Measurements from ENCODE around the gene PPFIA3.

Gene PPFIA3

DNA sequence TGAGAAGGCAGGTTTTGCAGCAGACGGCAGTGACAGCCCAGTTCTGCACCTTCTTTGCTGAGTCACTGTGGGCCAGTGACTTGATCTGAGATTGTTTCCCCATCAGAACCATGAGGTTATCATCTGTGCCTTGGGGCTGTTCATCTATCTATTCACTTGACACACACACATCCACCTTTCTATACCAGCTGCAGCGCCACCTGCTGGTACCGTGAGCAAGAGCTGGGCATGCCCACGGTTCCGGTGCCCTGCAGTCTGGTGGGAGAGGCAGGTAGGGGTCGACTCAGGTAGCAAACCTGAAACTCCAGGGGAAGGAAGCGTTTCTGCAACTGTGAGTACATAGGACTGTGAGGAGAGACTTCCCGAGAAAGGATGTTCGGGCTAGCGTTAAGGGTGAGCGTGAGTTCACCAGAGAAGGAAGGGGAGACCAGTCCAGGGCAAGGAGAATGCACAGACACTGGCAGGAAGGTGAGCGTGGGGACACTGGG, 12.7 kb upstream of the PPFIA3 start:
- Histone ChIP-seq H3K27ac (no peak overlapping the region), H3K27me3 (ENCODE audit: insufficient read depth, low read depth) (no peaks in the 10 kb centered on the region), H3K4me1 (ENCODE audit: low read depth, poor library complexity, severe bottlenecking) (no peaks in the 10 kb centered on the region), H3K9ac (no peak overlapping the region), H4K20me1 (ENCODE audit: insufficient read depth) (no peaks in the 10 kb centered on the region), H3K4me3 (IDR thresholded peaks at IDR 0.05; ENCODE audit: insufficient read depth, low read depth, low read length) (no peak overlapping the region), H3K4me2 (no peak overlapping the region), H2AFZ (ENCODE audit: low read depth) (no peak overlapping the region), H3K36me3 (ENCODE audit: insufficient read depth) (no peaks in the 10 kb centered on the region; the same call in 1 of the 2 replicates), H3K79me2 (ENCODE audit: insufficient read depth, low read depth) (no peaks in the 10 kb centered on the region)
- TF ChIP-seq CTCF (conservative IDR thresholded peaks at IDR 0.05; ENCODE audit: low read depth, low read length): peak; percentile 79

DNA sequence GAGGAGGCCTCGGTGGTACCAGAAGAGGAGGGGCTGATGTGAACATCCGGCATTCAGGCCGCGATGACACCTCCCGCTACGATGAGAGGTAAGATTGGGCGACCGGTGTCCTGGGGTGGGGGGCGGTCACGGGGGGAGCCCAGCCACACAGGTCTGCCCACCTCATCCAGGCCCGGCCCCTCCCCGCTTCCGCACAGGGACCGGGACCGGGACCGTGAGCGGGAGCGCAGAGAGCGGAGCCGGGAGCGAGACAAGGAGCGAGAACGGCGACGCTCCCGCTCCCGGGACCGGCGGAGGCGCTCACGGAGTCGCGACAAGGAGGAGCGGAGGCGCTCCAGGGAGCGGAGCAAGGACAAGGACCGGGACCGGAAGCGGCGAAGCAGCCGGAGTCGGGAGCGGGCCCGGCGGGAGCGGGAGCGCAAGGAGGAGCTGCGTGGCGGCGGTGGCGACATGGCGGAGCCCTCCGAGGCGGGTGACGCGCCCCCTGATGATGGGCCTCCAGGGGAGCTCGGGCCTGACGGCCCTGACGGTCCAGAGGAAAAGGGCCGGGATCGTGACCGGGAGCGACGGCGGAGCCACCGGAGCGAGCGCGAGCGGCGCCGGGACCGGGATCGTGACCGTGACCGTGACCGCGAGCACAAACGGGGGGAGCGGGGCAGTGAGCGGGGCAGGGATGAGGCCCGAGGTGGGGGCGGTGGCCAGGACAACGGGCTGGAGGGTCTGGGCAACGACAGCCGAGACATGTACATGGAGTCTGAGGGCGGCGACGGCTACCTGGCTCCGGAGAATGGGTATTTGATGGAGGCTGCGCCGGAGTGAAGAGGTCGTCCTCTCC, 11.5 kb upstream of the PPFIA3 start:
- Histone ChIP-seq H3K4me3 (IDR thresholded peaks at IDR 0.05; ENCODE audit: insufficient read depth, low read depth, low read length) (no peak overlapping the region), H3K4me2 (no peak overlapping the region), H3K27me3 (ENCODE audit: insufficient read depth, low read depth) (no peaks in the 10 kb centered on the region), H3K79me2 (ENCODE audit: insufficient read depth, low read depth) (no peaks in the 10 kb centered on the region), H3K9ac (no peak overlapping the region), H3K27ac (no peak overlapping the region), H3K4me1 (ENCODE audit: low read depth, poor library complexity, severe bottlenecking) (no peaks in the 10 kb centered on the region), H3K36me3 (ENCODE audit: insufficient read depth) (no peaks in the 10 kb centered on the region; the same call in 1 of the 2 replicates), H4K20me1 (ENCODE audit: insufficient read depth) (no peaks in the 10 kb centered on the region), H2AFZ (ENCODE audit: low read depth) (no peak overlapping the region)
- TF ChIP-seq CTCF (conservative IDR thresholded peaks at IDR 0.05; ENCODE audit: low read depth, low read length): no peak

DNA sequence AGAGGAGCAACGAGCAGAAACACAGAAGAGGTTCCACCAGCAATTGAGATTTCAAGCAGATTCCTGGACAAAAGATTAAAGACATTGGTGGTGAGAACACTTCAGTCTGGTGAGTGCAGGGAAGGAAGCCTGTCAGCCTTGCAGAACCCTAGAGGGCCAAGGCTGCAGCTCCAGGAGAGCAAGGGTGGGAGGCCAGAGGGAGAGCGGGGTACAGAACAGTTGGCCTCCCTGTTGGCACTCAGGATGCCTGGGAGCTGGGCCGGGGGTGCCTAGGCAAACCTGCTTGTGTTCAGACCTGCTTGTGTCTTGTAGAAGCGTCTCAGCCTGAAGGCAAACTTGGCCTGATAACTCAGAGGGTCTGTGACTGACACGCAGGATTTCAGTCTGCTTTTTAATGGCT, 10.3 kb upstream of the PPFIA3 start:
- no peak for TF ChIP-seq CTCF (conservative IDR thresholded peaks at IDR 0.05; ENCODE audit: low read depth, low read length)
- Histone ChIP-seq H3K4me1 (ENCODE audit: low read depth, poor library complexity, severe bottlenecking) (peaks cover 10% of the 10 kb centered on the region), H3K36me3 (ENCODE audit: insufficient read depth) (no peaks in the 10 kb centered on the region; the same call in 1 of the 2 replicates), H3K4me3 (IDR thresholded peaks at IDR 0.05; ENCODE audit: insufficient read depth, low read depth, low read length) (no peak overlapping the region), H3K27ac (no peak overlapping the region), H3K9ac (no peak overlapping the region), H2AFZ (ENCODE audit: low read depth) (no peak overlapping the region), H4K20me1 (ENCODE audit: insufficient read depth) (no peaks in the 10 kb centered on the region), H3K4me2 (no peak overlapping the region), H3K27me3 (ENCODE audit: insufficient read depth, low read depth) (no peaks in the 10 kb centered on the region), H3K79me2 (ENCODE audit: insufficient read depth, low read depth) (no peaks in the 10 kb centered on the region)

DNA sequence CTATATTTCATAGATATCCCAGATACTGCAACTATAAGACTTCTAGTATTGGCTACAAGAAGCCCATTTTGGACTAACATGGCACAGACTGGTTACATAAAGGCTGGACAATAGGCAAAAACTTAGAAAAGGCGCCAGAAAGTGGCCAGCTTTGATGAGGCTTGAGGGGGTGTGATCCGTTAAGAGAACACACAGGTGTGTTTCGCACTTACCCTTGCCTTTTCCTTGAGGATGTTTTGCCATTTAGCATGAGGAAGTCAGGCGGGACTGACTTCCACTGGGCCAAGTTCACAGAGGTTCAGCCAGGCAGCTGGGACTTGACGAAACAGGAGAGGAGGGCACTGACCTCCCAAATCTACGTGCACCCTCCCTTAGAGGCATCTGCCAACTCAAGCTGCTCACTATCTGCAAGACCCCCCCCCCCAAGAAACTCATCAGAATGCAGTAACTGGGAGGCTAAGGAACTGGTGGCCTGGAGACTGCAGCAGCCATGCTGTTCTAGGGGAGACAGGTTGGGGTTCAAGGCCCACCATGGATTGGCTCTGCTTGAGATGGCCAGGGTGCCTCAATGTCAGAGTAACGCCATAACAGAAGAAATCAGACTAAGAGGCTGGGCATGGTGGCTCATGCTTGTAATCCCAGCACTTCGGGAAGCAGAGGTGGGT, 9.6 kb upstream of the PPFIA3 start:
- Histone ChIP-seq H2AFZ (ENCODE audit: low read depth) (no peak overlapping the region), H3K79me2 (ENCODE audit: insufficient read depth, low read depth) (no peaks in the 10 kb centered on the region), H3K4me3 (IDR thresholded peaks at IDR 0.05; ENCODE audit: insufficient read depth, low read depth, low read length) (no peak overlapping the region), H3K36me3 (ENCODE audit: insufficient read depth) (no peaks in the 10 kb centered on the region; the same call in 1 of the 2 replicates), H3K27me3 (ENCODE audit: insufficient read depth, low read depth) (no peaks in the 10 kb centered on the region), H4K20me1 (ENCODE audit: insufficient read depth) (no peaks in the 10 kb centered on the region), H3K27ac (no peak overlapping the region), H3K4me2 (no peak overlapping the region), H3K4me1 (ENCODE audit: low read depth, poor library complexity, severe bottlenecking) (peaks cover 10% of the 10 kb centered on the region), H3K9ac (no peak overlapping the region)
- no peak for TF ChIP-seq CTCF (conservative IDR thresholded peaks at IDR 0.05; ENCODE audit: low read depth, low read length)
